NCI-H2196 treated with DMSO at 0.1 percent for 48 hours (cell line): ENCODE data around the gene WFDC1.

Experiments
- DNase-seq: peaks from one replicate; lab custom pipeline; 2025; ENCODE audit not compliant: unreplicated experiment; lab: John Stamatoyannopoulos, UW

The WFDC1 gene

GRCh38 chr16:84299734-84300440 lies 5.2 kb downstream of the WFDC1 start:
- no peak for DNase-seq

- DNase-seq: no peak
Measured at GRCh38 chr16:84302111-84302954, 7.7 kb downstream of the WFDC1 start.

- DNase-seq: no peak
Measured at GRCh38 chr16:84303023-84303422, 8.3 kb downstream of the WFDC1 start.

GRCh38 chr16:84303516-84303915 lies 8.8 kb downstream of the WFDC1 start:
- DNase-seq: no peak

- DNase-seq: no peak
Measured at GRCh38 chr16:84306564-84306963, 11.9 kb downstream of the WFDC1 start.

- DNase-seq: no peak
Measured at GRCh38 chr16:84307209-84307954, 12.7 kb downstream of the WFDC1 start.

GRCh38 chr16:84308120-84308519 lies 13.4 kb downstream of the WFDC1 start:
- DNase-seq: no peak

GRCh38 chr16:84310642-84311041 lies 16.0 kb downstream of the WFDC1 start:
- DNase-seq: no peak

- DNase-seq: no peak
Measured at GRCh38 chr16:84312783-84313382, 18.2 kb downstream of the WFDC1 start.

- DNase-seq: no peak
Measured at GRCh38 chr16:84313921-84314320, 19.2 kb downstream of the WFDC1 start.

GRCh38 chr16:84314373-84314772 lies 19.7 kb downstream of the WFDC1 start:
- no peak for DNase-seq

- DNase-seq: no peak
Measured at GRCh38 chr16:84314814-84315213, 20.1 kb downstream of the WFDC1 start.

GRCh38 chr16:84315422-84315821 lies 20.7 kb downstream of the WFDC1 start:
- no peak for DNase-seq

- no peak for DNase-seq
Measured at GRCh38 chr16:84318091-84318975, 23.7 kb downstream of the WFDC1 start.

- no peak for DNase-seq
Measured at GRCh38 chr16:84319146-84319760, 24.6 kb downstream of the WFDC1 start.

GRCh38 chr16:84320511-84320910 lies 25.8 kb downstream of the WFDC1 start:
- DNase-seq: no peak

GRCh38 chr16:84321932-84322331 lies 27.3 kb downstream of the WFDC1 start:
- DNase-seq: no peak

GRCh38 chr16:84322749-84323148 lies 28.1 kb downstream of the WFDC1 start:
- DNase-seq: no peak

GRCh38 chr16:84323606-84324005 lies 28.9 kb downstream of the WFDC1 start:
- no peak for DNase-seq
